RWPE1 (cell line): ENCODE data around the gene RBKS.

Source experiments
- CTCF ChIA-PET: fragments of 350-600 bp; sonication (Branson Sonifier 250); formaldehyde crosslinking; extraction: SDS; loops from one replicate; lab custom pipeline; 2021; lab: Yijun Ruan, JAX
- POLR2A ChIA-PET: fragments of 400-600 bp; formaldehyde crosslinking; extraction: SDS; loops from one replicate; lab custom pipeline; 2020; ENCODE audit warnings: antibody characterized with exemption; ENCODE audit not compliant: low non-redundant PET; lab: Yijun Ruan, JAX
- DNase-seq: peaks from one replicate; pipeline ENCODE4 v3.0.0; 2012; ENCODE audit warnings: low spot score
- H3K27ac ChIP-seq: fragments of 450-650 bp; 2 replicates; pipeline ENCODE4 v1.5.1; 2017
- CTCF ChIP-seq: fragments of 450-650 bp; conservative IDR thresholded peaks from 2 replicates; pipeline ENCODE4 v1.5.1; 2017; ENCODE audit warnings: low read depth, mild to moderate bottlenecking

Gene RBKS

GRCh38 chr2:27810455-27810854 lies 79.7 kb downstream of the RBKS start:
- TF ChIP-seq CTCF = no peak
- POLR2A ChIA-PET = no interaction called here
- CTCF ChIA-PET = no interaction called here
- no peak overlapping the region for H3K27ac ChIP-seq
- no peak for DNase-seq

DNA sequence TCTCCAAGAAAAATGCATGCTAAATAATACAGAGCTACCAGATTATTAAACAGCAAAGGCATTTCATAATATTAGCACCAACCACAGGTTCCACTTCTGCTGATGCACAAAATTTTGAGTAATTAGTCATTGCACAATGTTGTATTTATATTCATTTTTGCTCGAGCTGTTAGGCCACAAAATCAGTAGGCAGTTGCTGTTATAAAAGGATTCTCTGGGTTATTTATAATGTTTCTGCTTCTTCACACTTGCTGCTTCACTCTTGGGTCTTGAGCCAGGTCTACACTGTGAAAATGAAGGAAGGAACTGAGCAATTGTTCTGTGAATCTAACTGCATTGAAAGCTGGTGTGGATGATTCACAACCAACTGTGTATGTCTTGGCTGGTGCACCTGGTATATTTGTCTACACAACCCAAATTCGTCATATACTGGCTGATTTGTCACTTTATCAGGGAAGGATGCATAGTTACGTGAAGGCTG lies 80.4 kb downstream of the RBKS start:
- ChIA-PET POLR2A (no interaction called here), CTCF (no interaction called here)
- peak; percentile 24 for DNase-seq
- no peak overlapping the region for H3K27ac ChIP-seq
- TF ChIP-seq CTCF = no peak

DNA sequence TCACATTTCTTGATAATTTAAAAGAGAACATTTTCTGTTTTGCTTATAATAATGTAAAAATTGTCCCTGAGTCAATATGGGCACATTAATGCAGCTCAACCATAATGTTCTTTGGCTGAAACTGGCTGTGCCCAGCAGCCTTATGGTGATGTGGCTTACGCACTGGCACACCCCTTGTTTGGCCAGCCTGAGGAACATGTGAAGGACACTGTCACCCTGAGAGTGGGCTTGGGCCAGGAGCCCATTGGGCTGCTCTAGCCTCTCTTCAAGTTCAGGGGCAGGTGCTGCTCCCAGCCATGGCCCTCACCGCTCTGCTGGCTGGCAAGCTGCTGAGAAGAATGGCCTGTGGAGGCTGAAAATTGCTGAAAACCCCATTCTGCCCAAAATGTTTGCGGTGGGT lies 81.2 kb downstream of the RBKS start:
- TF ChIP-seq CTCF = no peak
- no peak for DNase-seq
- CTCF ChIA-PET = interaction anchor here (0.5 kb wide), 1 partner anchor 447 kb away, joined by 3 read pairs; no protein-coding TSS in a partner anchor
- H3K27ac ChIP-seq = peak overlapping the region; percentile 35; the same call in 1 of the 2 replicates
- POLR2A ChIA-PET = no interaction called here

GRCh38 chr2:27808418-27808817 lies 81.8 kb downstream of the RBKS start:
- CTCF ChIA-PET = interaction anchor here (0.5 kb wide), 1 partner anchor 447 kb away, joined by 3 read pairs; no protein-coding TSS in a partner anchor

GRCh38 chr2:27807476-27807875 lies 82.7 kb downstream of the RBKS start:
- ChIA-PET POLR2A (no interaction called here), CTCF (interaction anchor here (0.6 to 0.8 kb wide), 2 partner anchors 24 to 75 kb away, joined by 4 read pairs; no protein-coding TSS in a partner anchor)
- H3K27ac ChIP-seq = no peak overlapping the region
- DNase-seq = no peak
- peak; percentile 34 for TF ChIP-seq CTCF

More at GRCh38 chr2:27808418-27808817, 81.8 kb downstream of the RBKS start:
- DNase-seq = no peak
- H3K27ac ChIP-seq = no peak overlapping the region
- POLR2A ChIA-PET = interaction anchor here (0.6 kb wide), 1 partner anchor 583 kb away, joined by 4 read pairs; no protein-coding TSS in a partner anchor
- TF ChIP-seq CTCF = no peak

DNA sequence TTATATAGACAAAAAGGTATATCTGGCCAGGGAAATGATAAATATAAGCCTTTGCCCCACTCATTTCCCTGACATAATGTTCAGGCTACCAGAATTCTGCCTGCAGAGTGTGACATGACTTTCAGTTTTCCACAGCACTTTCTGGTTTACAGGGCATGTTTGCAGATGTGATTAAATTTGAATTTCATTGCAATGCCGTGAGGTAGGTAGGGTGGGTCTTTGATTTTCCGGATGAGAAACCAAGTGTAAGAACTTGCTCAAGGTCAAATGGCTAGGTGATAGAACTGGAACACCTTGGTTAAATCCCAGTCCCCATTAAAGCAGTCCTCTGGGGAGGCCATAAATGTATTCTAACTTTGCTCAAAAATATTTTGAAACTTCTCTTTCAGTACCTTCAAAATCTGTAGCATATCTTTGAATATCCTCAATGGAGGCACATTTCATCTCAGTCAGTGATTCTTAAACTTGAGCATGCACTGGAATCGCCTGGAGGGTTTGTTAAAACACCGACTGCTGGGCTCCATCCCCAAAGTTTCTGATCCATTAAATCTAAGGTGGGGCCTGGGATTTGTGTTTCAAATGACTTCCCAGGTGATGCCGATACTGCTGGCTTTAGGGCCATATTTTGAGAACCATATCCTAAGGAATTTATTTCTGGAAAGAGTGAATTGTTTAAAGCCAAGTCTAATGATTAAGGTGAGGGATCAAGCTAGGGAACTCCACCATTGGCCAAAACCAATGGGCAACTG lies 83.7 kb downstream of the RBKS start:
- CTCF ChIA-PET = interaction anchor here (0.8 kb wide), 2 partner anchors 34 to 76 kb away, joined by 3 to 4 read pairs; no protein-coding TSS in a partner anchor
- POLR2A ChIA-PET = no interaction called here
- no peak for DNase-seq
- no peak for TF ChIP-seq CTCF
- no peak overlapping the region for H3K27ac ChIP-seq
